GM19372 (cell line): ENCODE results near the gene SPATA31D1.
"Not testable (repeated sequence)": the region's sequence is repeated elsewhere in the genome, so short reads cannot be mapped to it uniquely, and the experiment has no call there.

ENCODE experiments used
- ATAC-seq: cut with Tn5 transposase; IDR thresholded peaks from one replicate; pipeline ENCODE4 v1.9.1; 2021; ENCODE audit warnings: mild to moderate bottlenecking, low read depth, moderate library complexity; ENCODE audit not compliant: unreplicated experiment

SPATA31D1 gene

DNA sequence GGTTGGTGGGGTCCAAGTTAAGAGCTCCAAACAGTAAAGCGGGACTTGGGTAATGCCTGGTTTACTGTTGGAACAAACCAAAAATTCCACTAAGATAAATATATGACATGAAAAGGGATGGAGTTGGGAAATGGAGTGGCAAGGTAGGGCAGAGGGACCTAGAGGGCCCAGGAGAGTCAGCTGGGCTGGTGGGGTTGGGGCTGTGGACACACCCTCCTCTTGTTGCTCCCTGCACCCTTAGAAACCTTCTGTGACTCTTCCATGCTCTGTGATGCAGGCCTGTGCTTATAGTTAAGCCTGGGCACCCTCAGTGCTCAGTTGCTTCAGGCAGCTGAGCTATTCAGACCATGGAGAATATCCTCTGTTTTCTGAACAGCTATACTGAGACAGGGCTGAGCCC is at the start of gene SPATA31D1:
Gene SPATA31D1, plus strand, starts transcription at position 301 of the 400 bp plus-strand sequence. Its CDS starts 47 bp downstream, at position 348.
- not testable (repeated sequence) for ATAC-seq

DNA sequence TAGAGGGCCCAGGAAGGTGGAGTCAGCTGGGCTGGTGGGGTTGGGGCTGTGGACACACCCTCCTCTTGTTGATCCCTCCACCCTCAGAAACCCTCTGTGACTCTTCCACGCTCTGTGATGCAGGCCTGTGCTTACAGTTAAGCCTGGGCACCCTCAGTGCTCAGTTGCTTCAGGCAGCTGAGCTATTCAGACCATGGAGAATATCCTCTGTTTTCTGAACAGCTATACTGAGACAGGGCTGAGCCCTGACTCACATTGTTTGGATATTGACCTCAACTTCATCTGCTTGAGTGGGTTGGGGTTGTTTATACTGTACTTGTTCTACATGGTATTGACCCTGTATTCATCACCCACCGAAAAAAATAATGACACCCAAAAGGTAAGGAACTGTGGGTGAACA is 45.2 kb upstream of the SPATA31D1 start, which contains the start of gene SPATA31D3:
Gene SPATA31D3, plus strand, starts transcription at position 108 of the 400 bp plus-strand sequence. Its CDS starts 86 bp downstream, at position 194.
- not testable (repeated sequence) for ATAC-seq

DNA sequence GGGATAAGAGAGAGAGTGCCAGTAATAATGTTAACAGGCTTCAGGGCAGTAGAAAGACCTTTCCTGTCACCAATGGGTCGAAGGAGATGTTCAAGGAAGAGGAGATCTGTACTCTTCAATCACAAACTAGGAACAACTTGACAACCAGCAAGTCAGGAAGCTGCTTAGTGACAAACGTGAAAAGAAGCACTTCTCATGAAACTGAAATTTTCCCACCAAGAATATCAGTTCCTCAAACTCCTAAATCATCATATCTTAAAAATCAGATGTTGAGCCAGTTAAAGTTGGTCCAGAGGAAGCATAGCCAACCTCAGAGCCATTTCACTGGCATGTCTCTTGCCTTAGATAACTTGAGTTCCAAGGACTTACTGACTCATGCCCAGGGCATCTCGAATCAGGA is 39.9 kb upstream of the SPATA31D1 start:
- ATAC-seq = not testable (repeated sequence)

DNA sequence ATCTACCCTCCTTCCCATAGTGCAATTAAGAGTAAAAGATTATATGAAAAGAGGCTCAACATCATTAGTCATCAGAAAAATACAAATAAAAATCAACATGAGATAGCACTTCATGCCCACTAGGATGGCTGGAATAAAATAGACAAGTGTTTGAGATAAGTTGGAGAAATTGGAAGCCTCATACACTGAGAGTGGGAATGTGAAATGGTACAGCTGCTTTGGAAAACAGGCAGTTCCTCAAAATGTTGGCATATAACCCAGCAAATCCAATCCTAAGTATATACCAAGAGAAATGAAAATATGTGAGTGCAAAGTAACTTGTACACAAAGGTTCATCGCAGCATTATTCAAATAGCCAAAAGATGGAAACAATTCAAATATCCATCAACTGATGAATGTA is 35.5 kb upstream of the SPATA31D1 start:
- no peak for ATAC-seq

DNA sequence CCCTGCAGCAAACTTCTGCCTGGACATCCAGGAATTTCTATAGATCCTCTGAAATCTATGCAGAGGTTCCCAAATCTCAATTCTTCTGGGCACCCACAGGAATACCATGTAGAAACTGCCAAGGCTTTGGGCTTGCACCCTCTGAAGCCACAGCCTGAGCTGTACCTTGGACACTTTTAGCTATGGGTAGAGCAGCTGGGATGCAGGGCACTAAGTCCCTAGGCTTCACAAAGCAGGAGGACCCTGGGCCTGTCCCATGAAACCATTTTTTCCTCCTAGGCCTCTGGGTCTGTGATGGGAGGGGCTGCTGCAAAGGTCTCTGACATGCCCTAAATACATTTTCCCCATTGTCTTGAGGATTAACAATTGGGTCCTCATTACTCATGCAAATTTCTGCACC is 32.9 kb upstream of the SPATA31D1 start:
- no peak for ATAC-seq

DNA sequence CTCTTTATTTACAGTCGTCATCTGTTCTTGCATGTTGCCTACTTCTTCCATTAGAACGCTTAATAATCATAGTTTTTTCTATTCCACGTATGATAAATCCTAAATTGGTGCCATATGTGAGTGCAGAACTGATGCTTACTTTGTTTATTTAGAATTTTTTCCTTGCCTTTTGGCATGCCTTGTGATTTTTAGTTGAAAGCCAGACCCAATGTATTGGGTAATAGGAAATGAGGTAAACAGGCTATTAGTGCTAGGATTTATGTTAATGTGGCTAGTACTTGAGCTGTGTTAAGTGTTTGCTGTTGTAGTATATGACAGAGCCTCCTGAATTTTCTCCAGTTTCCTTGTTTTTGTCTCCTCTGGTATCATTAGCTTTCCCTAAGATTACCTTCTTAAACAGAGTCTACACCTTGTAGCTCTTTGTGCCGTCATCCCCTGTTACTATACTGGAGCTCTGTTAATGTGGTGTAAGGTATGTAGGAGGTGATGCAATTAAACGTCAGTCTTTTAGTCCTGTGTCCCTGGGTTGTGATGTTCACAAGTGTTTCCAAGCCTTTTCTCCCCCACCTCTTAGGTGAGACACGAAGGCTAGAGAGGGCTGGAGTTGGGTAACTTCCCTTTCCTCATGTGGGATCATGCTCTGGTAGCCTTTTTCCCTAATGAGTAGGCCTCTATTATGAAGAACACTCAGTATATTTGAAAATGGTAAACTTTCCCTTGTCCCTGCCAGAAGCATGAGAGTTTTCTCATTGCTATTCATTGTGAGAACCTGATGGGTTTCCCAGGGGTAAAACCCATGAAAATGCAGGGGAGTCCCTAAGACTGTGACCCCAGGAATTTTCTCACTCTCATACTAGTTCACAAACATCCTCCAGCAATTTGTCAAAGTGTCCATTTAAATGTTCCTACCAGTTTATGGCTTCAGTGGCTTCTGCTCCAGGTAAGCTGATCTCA is 24.1 kb upstream of the SPATA31D1 start:
- no peak for ATAC-seq

DNA sequence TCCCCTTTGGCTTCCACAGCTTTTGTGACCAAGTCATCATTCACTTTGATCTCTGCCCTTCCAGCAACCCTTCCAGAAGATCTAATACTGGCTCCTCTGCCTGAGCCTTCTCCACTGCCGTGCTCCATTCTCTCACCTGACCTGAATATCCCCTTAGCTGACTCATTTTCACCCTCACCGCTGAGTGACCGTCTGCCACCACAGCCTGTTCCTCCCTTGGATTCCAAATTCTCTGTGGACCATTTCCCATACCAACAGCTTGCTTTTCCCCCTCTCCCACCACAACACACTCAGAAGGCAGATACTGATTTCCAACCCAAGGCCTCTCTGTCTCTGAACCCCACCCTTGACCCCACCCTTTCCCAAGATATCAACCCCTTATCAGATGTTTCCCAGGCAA is 20.5 kb upstream of the SPATA31D1 start:
- no peak for ATAC-seq

DNA sequence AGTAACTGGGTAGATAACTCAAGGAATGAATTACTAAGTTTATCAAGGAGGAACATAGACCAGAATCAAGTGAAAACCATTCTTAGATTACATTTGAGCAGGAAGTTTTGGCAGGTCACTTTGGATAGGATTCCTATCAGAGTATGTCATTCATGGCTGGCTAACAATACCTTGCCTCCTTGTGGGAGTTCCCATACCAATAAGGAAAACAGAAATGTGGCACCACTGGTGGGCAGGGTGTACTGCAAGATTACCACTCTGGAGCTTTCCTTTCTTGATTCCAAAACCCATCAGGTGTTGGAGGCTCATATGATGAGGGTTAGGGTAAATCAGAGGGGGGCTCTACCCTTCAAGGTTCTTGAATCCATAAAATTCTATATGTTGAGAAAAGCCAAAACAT is 18.6 kb upstream of the SPATA31D1 start:
- no peak for ATAC-seq

DNA sequence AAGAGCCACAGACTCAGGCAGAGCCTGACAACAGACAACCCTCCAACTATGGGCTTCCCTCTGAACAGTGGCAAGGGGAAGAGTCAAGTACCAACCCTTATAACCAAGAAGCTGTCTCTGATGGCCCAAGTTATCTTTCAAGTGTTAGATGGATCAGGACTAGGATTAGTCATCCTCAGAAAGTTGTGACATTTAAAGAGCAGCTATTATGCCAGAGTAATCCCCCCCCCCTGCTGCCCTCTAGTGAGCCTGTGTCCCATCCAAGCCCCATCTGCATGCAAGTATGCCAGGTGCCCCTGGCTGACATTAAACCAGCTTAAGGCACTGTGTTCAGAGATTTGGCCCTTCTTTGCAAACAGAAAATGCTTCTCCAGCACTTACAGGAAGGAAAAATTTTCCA is 16.8 kb upstream of the SPATA31D1 start:
- ATAC-seq = no peak

DNA sequence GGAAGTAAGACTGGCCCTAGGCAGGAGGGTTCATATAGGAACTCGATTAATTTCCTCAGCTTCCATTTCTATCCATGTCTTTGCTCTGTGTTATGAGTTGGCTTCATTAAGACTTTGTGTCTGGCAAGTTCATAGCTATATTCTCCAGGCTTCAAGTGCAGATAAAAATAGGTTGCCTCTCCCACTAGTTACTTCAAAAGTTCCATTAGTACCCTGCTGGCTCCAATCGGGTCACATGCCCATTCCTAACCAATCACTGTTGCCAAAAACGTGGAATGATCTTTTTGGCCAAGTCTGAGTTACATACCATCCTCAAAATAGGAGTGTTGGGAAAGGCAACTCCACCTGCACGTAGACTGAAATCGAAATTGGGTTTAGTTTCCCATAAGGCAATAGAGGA is 13.8 kb upstream of the SPATA31D1 start:
- ATAC-seq = no peak

DNA sequence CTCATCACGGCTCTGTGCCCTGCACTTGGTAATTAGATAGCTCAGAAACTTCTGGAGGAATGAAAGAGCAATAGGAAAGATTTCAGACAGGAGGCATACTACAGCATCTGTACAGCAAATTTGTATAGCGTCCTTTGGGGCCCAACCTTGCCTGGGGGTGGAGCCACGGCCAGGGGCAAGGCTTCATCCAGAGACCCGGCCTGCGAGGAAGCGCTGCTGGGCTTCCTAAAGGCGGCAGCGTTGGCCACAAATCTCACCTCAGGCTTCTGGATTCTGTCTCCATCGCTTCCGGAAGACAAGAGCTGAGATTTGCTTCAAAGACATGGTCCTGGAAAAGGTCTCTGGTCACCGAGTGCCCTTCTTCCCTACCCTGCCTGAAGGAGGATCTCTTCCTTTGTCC is 12.2 kb upstream of the SPATA31D1 start:
- ATAC-seq = no peak

DNA sequence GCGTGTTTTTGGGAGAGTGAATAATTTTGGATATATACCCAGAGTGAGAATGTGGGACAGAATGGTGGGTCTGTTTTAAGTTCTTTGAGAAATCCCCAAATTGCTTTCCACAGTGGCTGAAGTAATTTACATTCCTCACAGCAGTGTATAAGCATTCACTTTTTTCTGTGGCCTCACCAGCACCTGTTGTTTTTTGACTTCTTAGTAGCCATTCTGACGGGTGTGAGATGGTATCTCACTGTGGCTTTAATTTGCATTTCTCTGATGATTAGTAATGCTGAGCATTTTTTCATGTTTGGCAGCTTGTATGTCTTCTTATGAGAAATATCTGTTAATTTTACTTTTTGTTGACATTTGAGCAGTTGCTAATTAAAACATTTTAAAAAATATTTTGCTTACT is 9.4 kb upstream of the SPATA31D1 start:
- ATAC-seq = no peak

DNA sequence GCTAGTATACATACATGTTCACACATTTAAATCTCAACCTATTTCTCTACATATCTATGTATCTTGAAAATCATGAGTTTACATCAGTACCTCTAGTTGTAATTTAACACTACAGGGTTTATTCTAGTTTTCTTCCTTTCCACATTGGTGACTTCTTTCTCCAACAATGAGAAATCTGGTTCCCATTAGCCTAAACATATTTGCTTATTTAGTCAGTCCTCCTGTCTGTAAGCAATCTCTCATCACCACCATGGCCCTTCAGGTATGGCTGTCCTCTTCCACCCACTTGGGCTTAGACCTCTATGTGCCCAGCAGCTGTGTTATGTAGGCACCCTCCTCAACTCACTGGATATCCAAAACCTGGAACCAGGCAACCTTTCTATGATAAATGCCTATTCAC is 8.0 kb upstream of the SPATA31D1 start:
- ATAC-seq = no peak

DNA sequence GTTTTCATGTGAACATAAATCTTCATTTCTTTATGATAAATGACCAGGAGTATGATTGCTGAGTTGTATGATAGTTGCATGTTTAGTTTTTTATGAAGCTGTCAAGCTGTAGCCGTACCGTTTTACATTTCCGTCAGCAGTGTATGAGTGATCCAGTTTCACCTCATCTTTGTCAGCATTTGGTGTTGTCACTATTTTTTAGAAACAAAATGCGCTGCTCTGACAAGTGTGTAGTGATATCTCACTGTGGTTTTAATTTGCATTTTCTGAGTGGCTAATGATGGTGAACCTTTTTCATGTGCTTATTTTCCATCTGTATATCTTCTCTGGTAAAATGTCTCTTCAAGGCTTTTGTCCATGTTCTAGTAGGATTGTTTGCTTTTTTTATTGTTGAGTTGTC is 6.7 kb upstream of the SPATA31D1 start:
- ATAC-seq = no peak

DNA sequence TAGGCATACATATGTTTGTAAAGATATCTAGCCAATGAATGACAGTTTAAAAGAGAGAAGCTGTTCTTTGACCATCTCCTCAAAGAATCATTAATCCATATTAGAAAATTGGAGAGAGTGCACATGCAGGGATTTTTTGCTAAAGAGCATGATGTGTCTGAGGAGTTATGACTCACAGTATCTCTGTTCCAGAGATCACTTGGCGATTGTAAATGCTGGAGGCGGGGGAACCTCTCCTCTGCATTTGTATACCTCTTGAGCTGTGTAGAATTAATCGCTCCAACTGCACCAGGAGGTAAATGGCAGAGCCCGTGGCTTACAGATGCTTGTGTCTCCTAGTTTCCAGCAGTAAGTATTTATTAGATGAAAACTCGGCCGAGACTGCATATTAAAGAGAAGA is 3.6 kb upstream of the SPATA31D1 start:
- ATAC-seq = no peak

DNA sequence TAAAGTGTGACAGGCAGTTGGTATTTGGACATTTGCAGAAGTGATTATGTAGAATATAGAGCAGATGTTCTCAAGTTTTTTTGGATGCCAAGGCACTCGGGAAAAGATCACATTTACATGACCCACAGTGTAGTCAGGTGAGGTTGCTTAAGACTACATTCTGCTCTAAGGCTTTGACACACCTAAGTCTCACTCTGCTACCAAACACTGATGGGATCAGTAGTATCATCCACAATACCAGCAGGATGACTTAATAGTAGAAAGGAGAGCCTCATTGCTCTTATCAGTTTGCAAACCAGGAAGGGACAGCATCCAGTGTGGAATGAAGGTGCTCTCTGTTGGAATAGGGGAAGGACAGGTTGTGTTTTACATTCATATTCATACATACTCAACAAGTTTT is 2.5 kb upstream of the SPATA31D1 start:
- no peak for ATAC-seq

DNA sequence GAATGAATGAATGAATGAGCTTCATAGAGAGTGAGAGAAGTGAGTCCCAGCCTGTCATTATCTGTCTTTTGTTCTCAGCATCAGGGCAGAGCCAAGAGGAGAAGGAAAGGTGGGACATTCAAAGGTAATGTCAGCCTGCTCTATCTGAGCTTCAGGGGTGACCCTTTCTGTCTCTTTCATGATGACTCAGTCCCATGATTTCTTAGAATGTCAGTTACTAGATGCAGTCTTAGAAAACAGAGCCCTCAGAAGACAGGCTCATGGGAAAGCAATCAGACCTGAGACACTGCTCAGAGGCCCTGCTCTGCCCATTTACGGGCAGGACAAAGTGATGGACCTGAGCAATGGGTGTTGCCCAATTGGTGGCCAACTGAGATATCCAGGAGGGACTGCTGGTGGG is 1.1 kb downstream of the SPATA31D1 start:
- ATAC-seq = no peak

DNA sequence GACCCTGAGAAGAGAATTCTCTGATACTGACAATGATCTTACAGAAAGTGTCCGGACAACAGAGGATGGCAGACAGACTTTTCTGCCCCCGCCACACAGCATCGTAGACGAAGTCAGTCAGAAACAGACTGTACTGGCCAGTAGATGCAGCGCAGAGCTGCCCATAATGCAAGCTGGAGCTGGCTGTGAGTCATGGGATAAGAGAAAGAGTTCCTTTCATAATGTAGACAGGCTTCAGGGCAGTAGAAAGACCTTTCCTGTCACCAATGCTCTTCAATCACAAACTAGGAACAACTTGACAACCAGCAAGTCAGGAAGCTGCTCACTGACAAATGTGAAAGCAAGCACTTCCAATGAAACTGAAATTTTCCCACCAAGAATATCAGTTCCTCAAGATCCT is 5.1 kb downstream of the SPATA31D1 start:
- ATAC-seq = no peak

DNA sequence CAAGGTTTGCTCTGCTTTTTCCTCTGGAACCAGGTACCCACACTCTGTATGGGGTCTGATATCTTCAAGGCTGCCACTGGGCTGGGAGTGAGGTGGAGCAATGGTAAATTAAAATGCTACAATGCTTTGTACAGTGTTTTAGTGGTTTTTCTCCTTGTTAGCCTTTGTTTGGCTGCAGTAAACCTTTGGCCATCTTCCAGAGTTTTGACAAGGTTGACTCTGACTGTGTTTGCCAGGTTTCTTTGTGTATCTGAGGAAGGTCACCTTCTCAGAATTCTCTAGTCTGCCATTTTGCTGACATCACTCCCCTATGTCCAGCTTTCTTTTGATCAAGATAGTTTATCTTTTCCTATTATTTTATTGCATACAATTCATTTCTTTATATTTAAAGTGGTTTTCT is 11.2 kb downstream of the SPATA31D1 start:
- no peak for ATAC-seq

DNA sequence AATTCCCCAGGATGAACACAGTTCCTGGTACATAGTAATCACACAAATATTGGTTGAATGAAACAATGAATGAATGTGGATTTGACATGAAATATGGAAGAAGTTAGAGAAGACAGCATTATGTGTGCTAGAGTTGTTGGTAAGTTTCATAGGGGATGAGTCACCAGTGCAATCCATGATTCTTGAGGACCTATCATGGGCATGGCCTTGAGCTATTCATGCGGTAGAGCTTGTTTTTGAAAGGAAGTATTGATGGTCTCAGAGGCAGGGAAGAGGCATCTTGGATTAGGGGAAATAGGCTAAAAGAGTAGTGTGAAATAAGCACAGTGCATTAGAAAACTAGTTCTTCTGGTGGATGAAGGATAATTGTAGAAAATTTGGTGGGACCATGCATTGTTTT is 22.1 kb downstream of the SPATA31D1 start:
- ATAC-seq = no peak

DNA sequence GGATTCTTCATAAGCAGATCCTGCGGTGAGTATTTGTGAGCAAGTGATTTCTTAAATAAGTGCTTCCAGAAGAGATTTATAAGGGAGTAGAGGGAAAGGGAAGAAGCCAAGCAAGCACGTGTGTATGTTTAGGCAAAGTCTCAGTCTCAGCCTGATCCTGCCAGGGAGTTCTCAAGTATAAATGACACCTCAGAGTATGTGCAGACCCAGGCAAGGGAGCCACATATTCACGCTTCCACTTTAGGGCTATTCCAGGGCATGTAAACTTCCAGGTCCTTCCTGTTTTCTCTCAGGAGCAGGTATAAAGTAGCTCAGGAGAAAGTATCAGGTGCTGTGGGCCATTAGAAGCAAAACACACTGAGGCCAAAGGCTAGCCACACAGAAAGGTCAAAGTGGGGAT is 22.6 kb downstream of the SPATA31D1 start:
- no peak for ATAC-seq

DNA sequence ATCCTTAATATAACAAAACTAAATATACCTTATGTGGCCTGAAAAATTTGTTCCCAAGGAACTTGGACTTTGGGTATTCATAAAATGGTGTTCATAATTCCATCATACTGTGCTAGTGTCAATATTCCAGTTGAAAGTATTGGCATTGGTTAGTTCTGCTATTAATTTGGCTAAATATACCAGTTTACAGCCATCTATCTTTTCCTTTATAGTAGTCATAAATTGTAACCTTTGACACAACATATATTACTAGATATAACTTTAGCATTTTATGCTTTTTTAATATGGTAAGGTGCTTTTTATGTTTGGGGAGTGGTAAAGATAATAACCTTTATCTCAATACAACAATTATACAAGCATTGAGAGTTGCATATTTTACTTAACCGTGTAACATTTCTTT is 23.7 kb downstream of the SPATA31D1 start:
- ATAC-seq = no peak
